Trophoblast cell (in vitro differentiated cells and primary cell): ENCODE data around the gene ZYX.

Source experiments
- DNase-seq, 2 donors: peaks; one replicate each; pipeline ENCODE4 v3.0.0-alpha.2; 2016
- H2AFZ ChIP-seq: 2 replicates; pipeline ENCODE4 v1.6.1; 2013; ENCODE audit warnings: low read length, moderate library complexity, mild to moderate bottlenecking; ENCODE audit not compliant: insufficient read depth, poor library complexity
- H2AK5ac ChIP-seq: 2 replicates; pipeline ENCODE4 v1.6.1; 2013; ENCODE audit warnings: mild to moderate bottlenecking, low read length
- H2BK120ac ChIP-seq: 2 replicates; pipeline ENCODE4 v1.6.1; 2013; ENCODE audit warnings: low read length, mild to moderate bottlenecking, moderate library complexity; ENCODE audit not compliant: insufficient read depth, poor library complexity
- H2BK12ac ChIP-seq: 2 replicates; pipeline ENCODE4 v1.6.1; 2013; ENCODE audit warnings: mild to moderate bottlenecking, low read length, moderate library complexity
- H2BK5ac ChIP-seq: 2 replicates; pipeline ENCODE4 v1.6.1; 2013; ENCODE audit warnings: low read length, low read depth, moderate library complexity, mild to moderate bottlenecking; ENCODE audit not compliant: poor library complexity
- H3K14ac ChIP-seq: 2 replicates; pipeline ENCODE4 v1.6.1; 2013; ENCODE audit warnings: mild to moderate bottlenecking, low read length
- H3K18ac ChIP-seq: 2 replicates; pipeline ENCODE4 v1.6.1; 2013; ENCODE audit warnings: mild to moderate bottlenecking, low read length
- H3K23ac ChIP-seq: 2 replicates; pipeline ENCODE4 v1.6.1; 2013; ENCODE audit warnings: low read length
- H3K27ac ChIP-seq: 2 replicates; pipeline ENCODE4 v1.5.1; 2013; ENCODE audit warnings: low read depth, mild to moderate bottlenecking, inconsistent platforms, low read length, moderate library complexity
- H3K27me3 ChIP-seq: 2 replicates; pipeline ENCODE4 v1.6.1; 2013; ENCODE audit warnings: inconsistent platforms, mild to moderate bottlenecking, low read length, moderate library complexity; ENCODE audit not compliant: insufficient read depth
- H3K36me3 ChIP-seq, 2 experiments: 1 replicate in 1 of 2; 2 replicates in 1 of 2; pipeline ENCODE4 v1.6.1; 2013; ENCODE audit warnings: low read length in 2 of 2, mild to moderate bottlenecking in 2 of 2, moderate library complexity in 1 of 2; ENCODE audit not compliant: insufficient read depth in 2 of 2, control insufficient read depth in 1 of 2
- H3K4ac ChIP-seq: 2 replicates; pipeline ENCODE4 v1.6.1; 2013; ENCODE audit warnings: low read depth, mild to moderate bottlenecking, low read length, moderate library complexity
- H3K4me1 ChIP-seq, 2 experiments: 1 replicate in 1 of 2; 2 replicates in 1 of 2; pipeline ENCODE4 v1.6.1; 2013; ENCODE audit warnings: low read length in 2 of 2, mild to moderate bottlenecking in 2 of 2, moderate library complexity in 1 of 2; ENCODE audit not compliant: insufficient read depth in 2 of 2, control insufficient read depth in 1 of 2
- H3K4me2 ChIP-seq: 2 replicates; pipeline ENCODE4 v1.6.1; 2013; ENCODE audit warnings: inconsistent platforms, mild to moderate bottlenecking, low read length, moderate library complexity
- H3K4me3 ChIP-seq: 2 replicates; pipeline ENCODE4 v1.5.1; 2013; ENCODE audit warnings: mild to moderate bottlenecking, low read depth, low read length, inconsistent platforms
- H3K79me1 ChIP-seq: one replicate; pipeline ENCODE4 v1.6.1; 2013; ENCODE audit warnings: low read length
- H3K79me2 ChIP-seq: 2 replicates; pipeline ENCODE4 v1.6.1; 2013; ENCODE audit warnings: low read length, mild to moderate bottlenecking; ENCODE audit not compliant: control insufficient read depth, insufficient read depth, poor library complexity
- H3K9ac ChIP-seq: 2 replicates; pipeline ENCODE4 v1.6.1; 2013; ENCODE audit warnings: mild to moderate bottlenecking, low read length
- H3K9me3 ChIP-seq: 2 replicates; pipeline ENCODE4 v1.6.1; 2013; ENCODE audit warnings: low read depth, mild to moderate bottlenecking, control low read depth, inconsistent platforms, low read length; ENCODE audit not compliant: insufficient read depth
- H4K12ac ChIP-seq: 2 replicates; pipeline ENCODE4 v1.6.1; 2013; ENCODE audit warnings: low read depth, mild to moderate bottlenecking, low read length, moderate library complexity
- H4K8ac ChIP-seq: 2 replicates; pipeline ENCODE4 v1.6.1; 2013; ENCODE audit warnings: low read depth, mild to moderate bottlenecking, low read length, moderate library complexity
- H4K91ac ChIP-seq: one replicate; pipeline ENCODE4 v1.6.1; 2013; ENCODE audit warnings: low read depth, mild to moderate bottlenecking, low read length, moderate library complexity
- WGBS: extraction: QIAGEN DNeasy Blood & Tissue Kit; methylation state at CpG from one replicate; pipeline ENCODE4 v1.1.7; 2013; ENCODE audit warnings: missing lambda C conversion rate; ENCODE audit not compliant: insufficient read length, insufficient coverage; ENCODE audit errors: extremely low coverage; 5-methylcytosine and 5-hydroxymethylcytosine counted together

ZYX gene

DNA sequence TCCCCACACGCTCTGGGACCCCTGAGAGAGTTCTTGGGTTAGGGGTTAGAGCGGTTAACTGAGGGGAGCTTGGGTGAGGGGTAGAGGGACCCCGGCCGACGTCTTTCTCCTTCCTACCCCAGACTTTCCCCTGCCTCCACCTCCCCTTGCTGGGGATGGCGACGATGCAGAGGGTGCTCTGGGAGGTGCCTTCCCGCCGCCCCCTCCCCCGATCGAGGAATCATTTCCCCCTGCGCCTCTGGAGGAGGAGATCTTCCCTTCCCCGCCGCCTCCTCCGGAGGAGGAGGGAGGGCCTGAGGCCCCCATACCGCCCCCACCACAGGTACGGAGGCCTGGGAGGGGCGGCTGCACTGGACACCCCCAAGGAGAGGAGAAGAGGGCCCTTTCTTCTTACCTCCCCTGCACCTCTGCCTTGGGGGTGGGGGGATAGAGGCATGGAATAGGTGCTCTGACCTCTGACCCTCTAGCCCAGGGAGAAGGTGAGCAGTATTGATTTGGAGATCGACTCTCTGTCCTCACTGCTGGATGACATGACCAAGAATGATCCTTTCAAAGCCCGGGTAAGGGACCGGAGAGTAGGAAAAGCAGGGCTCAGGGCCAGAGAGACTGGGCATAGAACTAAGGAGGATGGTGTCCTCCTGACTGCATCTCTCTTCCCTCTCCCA is 1.1 kb downstream of the ZYX start:
- H2BK5ac ChIP-seq: peak overlapping the region; percentile 92
- no peaks in the 10 kb centered on the region for H3K27me3 ChIP-seq
- no CpG with 5 or more reads among the region's 21 CpGs for WGBS
- H3K27ac ChIP-seq: peak overlapping the region; percentile 87
- H3K9ac ChIP-seq: peak overlapping the region; percentile 95
- H2AFZ ChIP-seq: no peak overlapping the region
- H3K4me3 ChIP-seq: peak overlapping the region; percentile 83
- peak overlapping the region; percentile 90 for H4K91ac ChIP-seq
- peak overlapping the region; percentile 94 for H3K14ac ChIP-seq
- peak overlapping the region; percentile 91 for H3K18ac ChIP-seq
- H3K36me3 ChIP-seq: peaks cover 37 to 45% of the 10 kb centered on the region in 2 experiments
- H3K79me2 ChIP-seq: peaks cover 44% of the 10 kb centered on the region
- H2BK12ac ChIP-seq: no peak overlapping the region
- no peak overlapping the region for H3K23ac ChIP-seq
- H2AK5ac ChIP-seq: no peak overlapping the region
- peak overlapping the region; percentile 86 for H4K12ac ChIP-seq
- peaks cover 31 to 42% of the 10 kb centered on the region in 2 experiments for H3K4me1 ChIP-seq
- H3K4me2 ChIP-seq: peak overlapping the region; percentile 68
- H4K8ac ChIP-seq: peak overlapping the region; percentile 42
- peak overlapping the region; percentile 87 for H2BK120ac ChIP-seq
- H3K9me3 ChIP-seq: no peaks in the 10 kb centered on the region
- peaks cover 31% of the 10 kb centered on the region for H3K79me1 ChIP-seq
- peak overlapping the region; percentile 98 for H3K4ac ChIP-seq
- no peak for DNase-seq

DNA sequence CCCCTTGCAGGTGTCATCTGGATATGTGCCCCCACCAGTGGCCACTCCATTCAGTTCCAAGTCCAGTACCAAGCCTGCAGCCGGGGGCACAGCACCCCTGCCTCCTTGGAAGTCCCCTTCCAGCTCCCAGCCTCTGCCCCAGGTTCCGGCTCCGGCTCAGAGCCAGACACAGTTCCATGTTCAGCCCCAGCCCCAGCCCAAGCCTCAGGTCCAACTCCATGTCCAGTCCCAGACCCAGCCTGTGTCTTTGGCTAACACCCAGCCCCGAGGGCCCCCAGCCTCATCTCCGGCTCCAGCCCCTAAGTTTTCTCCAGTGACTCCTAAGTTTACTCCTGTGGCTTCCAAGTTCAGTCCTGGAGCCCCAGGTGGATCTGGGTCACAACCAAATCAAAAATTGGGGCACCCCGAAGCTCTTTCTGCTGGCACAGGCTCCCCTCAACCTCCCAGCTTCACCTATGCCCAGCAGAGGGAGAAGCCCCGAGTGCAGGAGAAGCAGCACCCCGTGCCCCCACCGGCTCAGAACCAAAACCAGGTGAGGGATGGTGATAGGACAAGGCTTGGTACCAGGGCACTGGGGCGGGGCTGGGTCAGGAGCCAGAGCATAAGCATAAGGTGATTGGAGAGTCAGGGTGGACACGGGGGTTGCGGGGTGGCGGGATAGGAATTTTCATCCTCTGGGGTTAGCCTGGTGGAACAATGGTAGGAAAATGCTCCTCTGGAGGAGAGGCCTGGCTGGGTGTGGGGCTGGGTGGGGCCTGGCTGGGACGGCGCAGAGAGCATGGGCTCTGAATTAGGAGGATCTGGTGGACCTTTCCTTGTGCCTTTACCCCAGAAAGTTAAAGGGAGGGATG is 1.9 kb downstream of the ZYX start:
- Histone ChIP-seq H3K27me3 (no peaks in the 10 kb centered on the region), H2BK12ac (no peak overlapping the region), H3K4ac (peak overlapping the region; percentile 98), H2AK5ac (peak overlapping the region; percentile 14), H2BK5ac (no peak overlapping the region), H3K4me2 (peak overlapping the region; percentile 68), H3K14ac (peak overlapping the region; percentile 94), H3K18ac (peak overlapping the region; percentile 22), H2AFZ (no peak overlapping the region), H3K79me1 (peaks cover 31% of the 10 kb centered on the region), H4K12ac (no peak overlapping the region), H2BK120ac (no peak overlapping the region), H3K4me3 (peak overlapping the region; percentile 83), H4K8ac (no peak overlapping the region), H3K9me3 (peaks cover 3% of the 10 kb centered on the region), H3K79me2 (peaks cover 44% of the 10 kb centered on the region), H3K4me1 (peaks cover 31 to 42% of the 10 kb centered on the region in 2 experiments), H3K23ac (no peak overlapping the region), H4K91ac (no peak overlapping the region), H3K27ac (peak overlapping the region; percentile 87), H3K36me3 (peaks cover 45 to 52% of the 10 kb centered on the region in 2 experiments), H3K9ac (peak overlapping the region; percentile 95)
- DNase-seq: no peak
- no CpG with 5 or more reads among the region's 15 CpGs for WGBS

DNA sequence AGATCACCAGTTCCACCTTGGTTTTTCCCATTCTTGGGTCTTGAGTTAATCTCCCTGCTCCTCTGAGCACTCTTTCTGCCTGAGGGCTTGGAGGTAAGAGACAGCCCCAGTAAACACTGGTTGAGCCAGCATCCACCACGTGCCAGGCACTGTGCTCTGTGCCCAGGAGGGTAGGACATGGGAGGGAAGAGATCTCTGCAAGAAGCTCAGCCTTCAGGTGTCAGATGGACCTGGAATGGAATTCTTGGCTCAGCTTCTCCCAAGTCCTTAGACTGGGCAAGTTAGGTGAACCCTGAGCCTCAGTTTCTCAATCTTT is 2.5 kb downstream of the ZYX start:
- Histone ChIP-seq H3K4ac (peak overlapping the region; percentile 98), H3K4me3 (no peak overlapping the region), H3K4me1 (peaks cover 31 to 42% of the 10 kb centered on the region in 2 experiments), H3K79me2 (peaks cover 44% of the 10 kb centered on the region), H4K12ac (no peak overlapping the region), H3K27me3 (no peaks in the 10 kb centered on the region), H3K14ac (no peak overlapping the region), H2BK5ac (no peak overlapping the region), H2AK5ac (no peak overlapping the region), H3K18ac (no peak overlapping the region), H3K9me3 (peaks cover 3% of the 10 kb centered on the region), H4K8ac (no peak overlapping the region), H2BK12ac (no peak overlapping the region), H2AFZ (peak overlapping the region; percentile 21), H4K91ac (no peak overlapping the region), H3K4me2 (peak overlapping the region; percentile 68), H3K9ac (no peak overlapping the region), H3K79me1 (peaks cover 31% of the 10 kb centered on the region), H3K36me3 (peaks cover 50 to 58% of the 10 kb centered on the region in 2 experiments), H2BK120ac (no peak overlapping the region), H3K27ac (no peak overlapping the region), H3K23ac (no peak overlapping the region)
- no peak for DNase-seq
- no CpG with 5 or more reads among the region's 1 CpG for WGBS

DNA sequence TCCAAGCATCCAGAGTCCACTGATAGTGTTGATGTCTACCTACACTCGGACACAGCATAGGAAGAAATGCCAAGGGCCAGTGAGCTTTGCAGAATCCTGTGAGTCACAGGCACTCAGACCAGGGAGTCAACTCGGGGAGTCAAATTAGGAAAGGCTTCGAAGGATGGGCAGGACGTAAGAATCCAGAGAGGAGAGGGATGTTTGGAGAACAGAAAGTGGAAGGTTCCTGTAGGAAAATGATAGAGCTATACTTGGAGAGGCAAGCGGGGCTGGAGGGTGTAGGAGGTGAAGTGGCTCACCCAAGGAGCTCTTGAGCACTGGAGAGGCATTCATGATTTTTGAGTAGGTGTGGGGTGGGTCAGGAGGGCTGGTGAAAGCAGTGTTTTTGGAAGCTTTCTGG is 3.0 kb downstream of the ZYX start:
- peaks cover 55 to 64% of the 10 kb centered on the region in 2 experiments for H3K36me3 ChIP-seq
- WGBS: no CpG with 5 or more reads among the region's 5 CpGs

More for the DNA sequence above, 3.0 kb downstream of the ZYX start:
- H2AK5ac ChIP-seq: no peak overlapping the region
- no peak overlapping the region for H3K27ac ChIP-seq
- no peak overlapping the region for H3K4me3 ChIP-seq
- H4K91ac ChIP-seq: no peak overlapping the region
- no peak overlapping the region for H2BK120ac ChIP-seq
- no peak overlapping the region for H2BK12ac ChIP-seq
- H3K9me3 ChIP-seq: peaks cover 3% of the 10 kb centered on the region
- H3K4me2 ChIP-seq: peak overlapping the region; percentile 68
- H4K12ac ChIP-seq: no peak overlapping the region
- peaks cover 44% of the 10 kb centered on the region for H3K79me2 ChIP-seq
- H2AFZ ChIP-seq: no peak overlapping the region
- no peak for DNase-seq
- H3K9ac ChIP-seq: peak overlapping the region; percentile 14
- no peaks in the 10 kb centered on the region for H3K27me3 ChIP-seq
- H4K8ac ChIP-seq: no peak overlapping the region
- no peak overlapping the region for H3K23ac ChIP-seq
- no peak overlapping the region for H3K18ac ChIP-seq
- peaks cover 31 to 41% of the 10 kb centered on the region in 2 experiments for H3K4me1 ChIP-seq
- H3K4ac ChIP-seq: peak overlapping the region; percentile 59
- H3K14ac ChIP-seq: no peak overlapping the region
- H2BK5ac ChIP-seq: no peak overlapping the region
- peaks cover 31% of the 10 kb centered on the region for H3K79me1 ChIP-seq
